Measurements from ENCODE around the gene GRID2IP. TPM values are rescaled to one million over a fixed set of nuclear protein-coding genes. Genes with fewer than 3 reads are reported as not detected.
"Not testable (repeated sequence)": the region's sequence is repeated elsewhere in the genome, so short reads cannot be mapped to it uniquely, and the experiment has no call there.

The GRID2IP gene
- not detected for polyA plus RNA-seq (2013, experiment 1 of 2; ENCODE audit: insufficient read length)
- not detected for polyA plus RNA-seq (2013, experiment 2 of 2; ENCODE audit: insufficient read length)

DNA sequence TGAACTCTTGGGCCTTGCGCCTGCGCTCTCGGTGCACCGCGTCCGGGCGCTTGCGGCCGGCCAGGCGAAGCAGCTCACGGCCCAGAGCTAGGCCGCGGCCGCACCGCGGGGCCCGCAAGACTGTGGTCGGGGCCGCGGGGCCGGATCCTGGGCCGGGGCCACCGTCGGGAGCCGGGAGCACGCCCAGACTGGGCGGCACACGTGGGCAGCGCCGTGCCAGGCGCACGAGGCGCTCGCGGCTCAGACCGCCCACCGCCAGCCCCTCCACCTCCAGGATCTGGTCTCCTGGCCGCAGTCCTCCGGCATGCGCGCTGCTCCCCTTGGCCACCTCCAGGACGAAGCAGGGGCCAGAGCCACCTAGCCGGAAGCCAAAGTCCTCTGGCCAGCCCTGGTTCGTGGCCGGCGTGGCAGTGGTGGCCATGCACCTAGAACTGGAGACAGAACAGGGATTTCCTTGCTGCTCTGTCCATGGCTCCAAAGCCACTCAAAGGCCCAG, at the start of gene GRID2IP:
Gene GRID2IP (minus strand): TSS at position 446 of the 496 bp plus-strand sequence. CDS start 25 bp downstream, at position 421.
- DNase-seq = no peak

DNA sequence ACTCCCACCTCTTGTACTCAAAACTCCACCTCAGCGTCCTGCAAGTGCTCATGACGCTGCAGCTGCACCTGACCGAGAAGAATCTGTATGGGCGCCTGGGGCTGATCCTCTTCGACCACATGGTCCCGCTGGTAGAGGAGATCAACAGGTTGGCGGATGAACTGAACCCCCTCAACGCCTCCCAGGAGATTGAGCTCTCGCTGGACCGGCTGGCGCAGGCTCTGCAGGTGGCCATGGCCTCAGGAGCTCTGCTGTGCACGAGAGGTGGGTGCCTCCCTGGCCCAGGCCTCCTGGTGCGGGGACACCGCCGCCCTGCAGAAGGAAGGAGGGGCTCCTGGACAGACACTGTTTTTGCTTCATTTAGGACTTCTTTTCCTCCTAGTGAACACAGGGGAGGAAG, 48.8 kb upstream of the GRID2IP start:
- DNase-seq = no peak

DNA sequence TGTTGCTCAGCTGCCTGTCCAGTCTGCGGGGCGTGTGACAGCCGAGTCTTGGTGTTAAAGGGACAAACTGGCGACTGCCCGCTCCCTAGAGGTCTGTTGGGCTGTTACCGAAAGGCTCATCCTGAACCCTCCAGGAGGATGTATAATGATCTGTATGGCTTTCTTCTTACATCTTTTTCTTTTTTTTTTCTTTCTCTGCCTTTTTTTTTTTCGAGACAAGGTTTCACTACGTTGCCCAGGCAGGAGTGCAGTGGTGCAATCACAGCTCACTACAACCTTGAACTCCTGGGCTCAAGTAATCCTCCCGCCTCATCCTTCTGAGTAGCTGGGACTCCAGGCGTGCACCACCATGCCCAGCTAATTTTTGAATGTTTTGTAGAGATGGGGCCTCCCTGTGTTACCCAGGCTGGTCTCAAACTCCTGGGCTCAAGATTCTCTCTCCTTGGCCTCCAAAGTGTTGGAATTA, 39.4 kb upstream of the GRID2IP start:
- DNase-seq = no peak

DNA sequence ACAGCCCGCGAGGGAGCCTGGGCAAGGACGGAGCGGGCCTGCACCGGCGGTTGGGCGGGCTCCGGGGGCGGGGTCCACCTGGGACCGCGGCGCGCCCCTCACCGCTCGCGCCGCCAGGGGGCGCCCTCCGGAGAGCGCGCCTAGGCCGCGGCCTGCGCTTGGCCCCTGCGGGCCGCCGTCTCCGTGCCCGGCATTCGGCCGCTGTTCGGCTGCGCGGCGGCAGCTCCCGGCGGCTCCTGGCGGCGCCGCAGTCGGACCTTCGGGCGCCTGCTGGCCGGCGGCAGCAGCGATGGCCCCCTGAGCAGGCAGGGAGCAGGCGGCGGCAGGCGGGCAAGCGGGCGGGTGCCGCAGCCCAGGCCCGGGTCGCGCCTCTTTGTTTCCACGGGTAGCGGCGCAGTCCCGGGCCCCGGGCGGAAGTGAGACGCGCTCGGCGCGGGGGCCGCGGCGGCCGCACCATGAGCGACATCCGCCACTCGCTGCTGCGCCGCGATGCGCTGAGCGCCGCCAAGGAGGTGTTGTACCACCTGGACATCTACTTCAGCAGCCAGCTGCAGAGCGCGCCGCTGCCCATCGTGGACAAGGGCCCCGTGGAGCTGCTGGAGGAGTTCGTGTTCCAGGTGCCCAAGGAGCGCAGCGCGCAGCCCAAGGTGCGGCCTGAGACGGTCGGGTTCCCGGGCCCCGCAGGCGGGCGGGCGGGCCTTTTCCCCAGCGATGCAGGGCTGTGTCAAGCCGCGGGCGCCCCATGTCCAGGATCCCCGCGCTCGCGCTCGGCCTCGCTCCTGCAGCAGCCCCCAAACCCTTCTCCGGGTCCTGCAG, 38.8 kb upstream of the GRID2IP start, which contains the start of gene INTS15:
Gene INTS15 (plus strand): TSS at position 193 of the 816 bp plus-strand sequence. CDS start 263 bp downstream, at position 456.
- peak; percentile 83 for DNase-seq

DNA sequence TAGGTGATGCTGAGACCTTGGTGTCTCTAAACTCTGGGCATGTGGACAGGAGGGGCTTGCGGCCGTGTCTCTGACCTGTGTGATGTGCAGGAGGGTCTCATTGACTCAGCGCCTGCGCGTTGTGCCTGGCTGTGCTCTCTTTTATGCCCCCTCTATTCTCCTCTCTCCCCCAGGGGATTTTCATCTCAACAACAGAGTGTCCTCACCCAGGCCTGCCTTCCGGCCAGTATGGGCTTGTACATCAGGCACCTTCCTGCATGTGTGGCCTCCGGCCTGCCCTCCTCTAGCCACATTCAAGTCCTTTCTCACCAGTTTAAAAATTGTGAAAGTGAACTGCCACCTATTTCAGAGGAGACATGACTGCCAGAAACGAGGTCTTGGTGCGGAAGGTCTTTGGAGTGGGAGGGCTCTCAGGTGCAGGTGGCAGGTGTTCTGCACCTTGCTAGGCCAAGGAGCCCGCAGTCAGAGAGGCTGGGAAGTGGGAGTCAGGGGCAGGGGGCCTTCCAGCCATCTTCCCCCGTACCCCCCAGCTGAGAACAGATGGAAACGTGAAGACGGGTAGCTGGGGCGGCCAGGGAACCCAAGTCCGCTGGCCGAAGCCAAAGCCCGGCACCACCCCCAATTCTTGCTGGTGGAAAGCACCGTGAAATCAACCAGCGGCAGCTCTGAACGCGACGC, 38.0 kb upstream of the GRID2IP start:
- DNase-seq = no peak

DNA sequence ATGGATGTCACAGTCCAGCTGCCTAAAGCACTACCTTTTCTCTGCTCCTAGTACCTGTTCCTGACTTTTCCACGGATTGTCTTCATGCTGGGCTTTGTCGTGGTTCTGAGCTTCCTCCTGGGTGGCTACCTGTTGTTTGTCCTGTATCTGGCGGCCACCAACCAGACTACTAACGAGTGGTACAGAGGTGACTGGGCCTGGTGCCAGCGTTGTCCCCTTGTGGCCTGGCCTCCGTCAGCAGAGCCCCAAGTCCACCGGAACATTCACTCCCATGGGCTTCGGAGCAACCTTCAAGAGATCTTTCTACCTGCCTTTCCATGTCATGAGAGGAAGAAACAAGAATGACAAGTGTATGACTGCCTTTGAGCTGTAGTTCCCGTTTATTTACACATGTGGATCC, 37.3 kb upstream of the GRID2IP start:
- no peak for DNase-seq

DNA sequence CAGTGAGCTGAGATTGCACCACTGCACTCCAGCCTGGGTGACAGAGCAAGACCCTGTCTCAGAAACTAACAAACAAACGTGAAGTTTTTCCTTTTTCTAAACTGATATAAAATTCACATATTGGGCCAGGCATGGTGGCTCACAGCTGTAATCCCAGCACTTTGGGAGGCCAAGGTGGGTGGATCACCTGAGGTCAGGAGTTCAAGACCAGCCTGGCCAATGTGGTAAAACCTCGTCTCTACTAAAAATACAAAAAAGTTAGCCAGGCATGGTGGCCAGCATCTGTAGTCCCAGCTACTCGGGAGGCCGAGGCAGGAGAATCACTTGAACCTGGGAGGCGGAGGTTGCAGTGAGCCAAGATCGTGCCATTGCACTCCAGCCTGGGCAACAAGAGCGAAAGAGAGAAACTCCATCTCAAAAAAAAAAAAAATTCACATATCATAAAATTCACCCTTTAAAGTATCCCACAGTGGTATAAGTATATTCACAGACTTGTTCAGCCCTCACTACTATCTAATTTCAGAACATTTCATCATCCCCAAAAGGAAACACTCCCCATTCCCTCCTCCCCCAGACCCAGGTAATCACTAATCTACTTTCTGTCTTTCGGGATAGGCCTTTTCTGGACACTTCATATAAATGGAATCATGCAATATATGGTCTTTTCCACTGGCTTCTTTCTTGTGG, 34.6 kb upstream of the GRID2IP start:
- not testable (repeated sequence) for DNase-seq

DNA sequence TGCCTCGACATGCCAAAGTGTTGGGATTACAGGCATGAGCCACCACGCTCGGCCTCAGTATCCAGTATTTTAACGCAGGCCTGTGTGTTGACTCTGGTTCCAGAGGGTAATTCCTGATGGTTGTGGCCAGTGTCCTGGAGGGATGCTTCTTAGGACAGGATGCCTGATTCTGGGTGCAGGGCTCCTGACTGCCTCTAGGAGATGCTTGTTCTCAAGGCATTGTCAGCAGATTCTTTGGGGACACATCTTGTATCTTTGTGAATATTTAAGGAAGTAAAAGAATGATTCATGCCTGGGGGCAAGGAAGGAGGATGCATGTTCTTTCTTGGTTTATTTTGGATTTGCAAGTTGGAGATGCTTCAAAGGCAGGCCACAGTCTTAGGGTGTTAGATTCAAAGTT, 28.2 kb upstream of the GRID2IP start:
- peak; percentile 36 for DNase-seq

DNA sequence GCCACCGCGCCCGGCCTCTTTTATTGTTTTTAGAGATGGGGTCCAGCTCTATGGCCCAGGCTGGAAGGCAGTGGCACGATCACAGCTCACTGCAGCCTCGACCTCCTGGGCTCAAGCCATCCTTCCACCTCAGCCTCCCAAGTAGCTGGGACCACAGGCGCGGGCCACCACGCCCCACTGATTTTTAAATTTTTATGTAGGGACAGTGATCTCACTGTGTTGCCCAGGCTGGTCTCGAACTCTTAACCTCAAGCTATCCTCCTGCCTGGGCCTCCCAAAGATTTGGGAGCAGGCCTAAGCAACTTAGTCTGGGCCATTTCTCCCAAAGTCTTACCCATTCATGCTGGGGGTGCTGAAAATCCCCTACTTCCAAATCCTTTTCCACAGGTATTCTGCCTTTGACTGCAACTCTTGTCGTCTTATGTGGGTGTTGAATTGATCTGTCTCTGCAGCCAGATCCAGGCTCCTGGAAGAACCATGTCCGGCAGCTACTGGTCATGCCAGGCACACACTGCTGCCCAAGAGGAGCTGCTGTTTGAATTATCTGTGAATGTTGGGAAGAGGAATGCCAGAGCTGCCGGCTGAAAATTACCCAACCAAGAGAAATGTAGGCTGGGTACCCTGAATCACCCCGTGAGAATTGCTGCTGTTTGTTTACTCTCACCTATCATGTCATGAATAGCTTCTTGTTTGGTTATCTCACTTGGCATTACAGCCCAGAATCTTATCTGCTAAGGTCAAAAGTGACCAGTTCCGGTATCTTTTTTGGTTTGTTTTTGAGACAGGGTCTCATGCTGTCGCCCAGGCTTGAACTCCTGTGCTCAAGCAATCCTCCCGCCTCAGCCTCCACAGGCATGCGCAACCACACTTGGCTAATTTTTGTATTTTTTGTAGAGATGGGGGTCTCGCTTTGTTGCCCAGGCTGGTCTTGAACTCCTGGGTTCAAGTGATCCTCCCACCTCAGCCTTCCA, 27.1 kb upstream of the GRID2IP start:
- DNase-seq = no peak

DNA sequence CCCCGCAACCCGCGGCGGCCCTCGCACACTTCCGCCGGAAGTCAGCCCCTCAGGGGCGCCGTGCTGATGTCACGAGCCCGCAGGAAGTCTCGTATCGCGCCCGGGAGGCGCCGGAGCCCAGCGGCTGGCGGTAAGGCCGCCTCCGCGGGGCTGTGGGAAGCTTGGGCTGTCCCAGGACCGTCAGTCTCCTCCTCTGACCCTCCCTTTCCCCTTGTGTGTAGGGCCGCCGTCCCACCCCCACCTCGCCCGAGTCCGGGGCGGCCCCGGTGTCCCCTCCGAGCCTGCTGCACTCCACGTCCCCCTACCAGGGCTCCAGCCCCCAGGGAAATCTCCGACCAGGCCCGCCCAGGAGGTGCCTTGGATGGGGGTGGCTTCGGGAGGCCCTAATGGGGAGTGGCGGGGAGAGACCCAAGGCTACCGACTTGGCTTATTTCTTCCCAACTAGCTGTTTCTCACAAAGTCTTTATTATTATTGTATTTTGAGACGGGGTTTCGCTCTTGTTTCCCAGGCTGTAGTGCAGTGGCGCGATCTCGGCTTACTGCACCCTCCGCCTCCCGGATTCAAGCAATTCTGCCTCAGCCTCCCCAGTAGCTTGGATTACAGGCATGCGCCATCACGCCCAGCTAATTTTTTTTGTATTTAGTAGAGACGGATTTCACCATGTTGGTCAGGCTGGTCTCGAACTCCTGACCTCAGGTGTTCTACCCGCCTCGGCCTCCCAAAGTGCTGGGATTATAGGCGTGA, 26.3 kb upstream of the GRID2IP start, which contains the start of gene ZDHHC4:
Gene ZDHHC4 (plus strand): TSS at position 86 of the 745 bp plus-strand sequence. CDS start 3,108 bp downstream, outside the sequence.
- peak; percentile 90 for DNase-seq

DNA sequence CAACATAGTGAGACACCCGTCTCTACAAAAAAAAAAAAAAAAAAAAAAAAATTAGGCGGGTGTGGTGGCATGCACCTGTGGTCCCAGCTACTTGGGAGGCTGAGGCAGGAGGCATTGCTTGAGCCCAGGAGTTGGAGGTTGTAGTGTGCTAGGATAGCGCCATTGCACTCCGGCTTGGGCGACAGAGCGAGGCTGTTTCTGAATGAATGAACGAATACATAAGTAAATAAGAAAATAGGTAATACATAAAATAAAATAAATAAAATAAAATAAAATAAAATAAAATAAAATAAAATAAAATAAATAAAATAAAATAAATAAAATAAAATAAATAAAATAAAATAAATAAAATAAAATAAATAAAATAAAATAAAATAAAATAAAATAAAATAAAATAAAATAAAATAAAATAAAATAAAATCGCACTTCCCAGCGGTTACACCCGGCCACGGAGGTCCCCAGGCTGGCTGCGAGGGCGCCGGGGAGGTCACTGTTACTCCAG, 25.7 kb upstream of the GRID2IP start:
- DNase-seq = not testable (repeated sequence)

DNA sequence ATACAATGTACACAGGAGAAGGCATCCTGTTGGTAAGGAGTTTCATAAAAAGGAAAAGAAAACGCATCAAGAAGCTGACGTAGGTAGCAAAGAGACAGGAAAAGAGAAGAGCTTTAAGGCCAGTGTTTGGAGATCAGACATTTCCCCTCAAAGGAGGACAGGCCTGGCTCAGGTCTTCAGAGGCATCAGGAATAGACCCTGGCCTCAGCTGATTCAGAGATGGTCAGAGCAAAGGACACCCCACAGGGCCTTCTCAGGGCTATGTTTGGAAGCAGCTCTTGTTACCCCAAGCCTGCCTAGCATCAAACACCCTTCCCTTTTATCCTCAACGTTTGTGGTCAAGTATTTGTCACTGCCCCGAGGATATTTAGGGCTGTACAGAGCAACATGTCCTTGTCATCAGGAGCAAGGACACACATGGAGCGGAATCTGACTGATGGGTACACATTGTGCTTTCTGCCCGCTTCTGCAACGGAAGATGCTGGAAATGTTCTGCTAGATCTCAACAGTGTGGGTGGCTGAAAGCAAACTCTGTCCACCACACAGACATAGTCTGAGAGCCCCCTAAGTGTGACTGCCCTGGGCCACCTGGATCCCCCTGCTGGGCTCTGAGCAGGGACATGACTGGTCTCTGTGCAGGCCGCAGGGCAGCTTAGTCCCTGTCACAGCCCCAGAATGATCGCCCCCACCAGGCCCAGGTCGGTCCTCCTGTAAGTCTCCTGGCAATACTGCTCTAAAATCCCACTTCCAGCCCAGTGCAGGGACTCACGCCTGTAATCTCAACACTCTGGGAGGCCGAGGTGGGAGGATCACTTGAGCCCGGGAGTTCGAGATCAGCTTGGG, 25.0 kb upstream of the GRID2IP start:
- DNase-seq = no peak

DNA sequence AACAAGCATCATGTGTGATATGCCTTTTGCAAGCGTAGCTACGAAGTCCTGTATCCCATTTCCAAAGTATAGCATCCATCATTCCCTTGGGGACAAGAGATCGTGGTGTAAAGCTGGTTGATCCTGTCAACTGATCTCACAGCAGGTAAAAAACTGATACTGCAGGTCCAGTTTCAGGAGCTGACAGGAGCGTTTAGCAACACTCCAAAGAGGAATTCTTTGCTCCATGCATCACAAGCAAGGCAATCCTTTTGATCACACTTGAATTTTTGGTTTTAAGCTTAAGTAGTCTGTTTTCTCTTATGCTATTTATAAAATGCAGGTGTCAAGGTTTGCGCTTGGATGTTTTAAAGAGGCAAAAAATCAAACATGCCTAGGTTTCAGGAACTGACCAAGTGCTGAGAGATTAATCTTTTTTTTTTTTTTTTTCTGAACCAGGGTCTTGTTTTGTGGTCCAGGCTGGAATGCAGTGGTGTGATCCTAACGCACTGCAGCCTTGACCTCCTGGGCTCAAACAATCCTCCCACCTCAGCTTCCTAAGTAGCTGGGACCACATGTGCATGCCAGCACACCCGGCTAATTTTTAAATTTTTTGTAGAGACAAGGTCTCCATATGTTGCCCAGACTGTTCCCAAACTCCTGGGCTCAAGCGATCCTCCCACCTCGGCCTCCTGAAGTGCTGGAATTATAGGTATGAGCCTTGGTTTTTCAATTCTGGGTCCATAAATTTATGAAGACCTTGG, 24.2 kb upstream of the GRID2IP start:
- no peak for DNase-seq

DNA sequence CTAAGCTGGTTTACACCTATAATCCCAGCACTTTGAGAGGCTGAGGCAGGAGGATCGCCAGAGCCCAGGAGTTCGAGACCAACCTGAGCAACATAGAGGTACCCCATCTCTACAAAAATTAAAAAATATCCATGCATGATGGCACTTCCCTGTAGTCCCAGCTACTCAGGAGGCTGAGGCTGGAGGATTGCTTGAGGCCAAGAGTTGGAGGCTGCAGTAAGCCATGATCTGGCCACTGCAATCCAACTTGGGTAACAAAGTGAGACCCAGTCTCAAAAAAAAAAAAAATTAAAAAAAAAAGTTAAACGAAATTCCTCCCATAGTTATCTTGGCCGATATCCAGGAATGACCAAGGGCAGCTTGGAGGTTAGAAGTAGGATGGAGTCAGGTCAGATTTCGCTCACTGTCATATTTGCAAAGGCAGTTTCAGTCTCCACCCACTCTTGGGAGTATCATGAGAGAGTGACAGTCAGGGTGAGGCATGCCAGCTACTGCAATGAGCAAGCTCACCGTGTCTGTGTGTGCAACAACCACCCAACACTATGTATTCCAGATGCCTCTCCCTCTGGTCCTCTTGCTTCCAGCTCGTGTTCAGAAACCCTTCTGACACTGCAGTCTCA, 20.0 kb upstream of the GRID2IP start:
- peak; percentile 10 for DNase-seq

DNA sequence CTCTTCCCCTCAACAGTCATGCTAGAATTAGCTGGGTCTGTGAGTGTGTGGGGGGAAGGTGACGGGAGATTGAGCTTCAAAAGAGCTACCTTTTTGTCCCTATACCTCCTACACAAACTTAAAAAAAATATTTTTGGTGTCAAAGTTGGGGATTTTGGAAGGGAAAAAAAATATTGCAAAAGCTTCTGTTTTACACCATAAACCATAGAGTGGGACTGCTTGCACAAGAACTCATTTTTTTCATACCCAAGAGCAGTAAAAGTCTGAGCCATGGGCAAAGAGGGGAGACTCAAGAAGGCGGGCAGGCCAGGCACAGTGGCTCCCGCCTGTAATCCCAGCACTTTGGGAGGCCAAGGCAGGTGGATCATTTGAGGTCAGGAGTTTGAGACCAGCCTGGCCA, 16.6 kb upstream of the GRID2IP start:
- no peak for DNase-seq

DNA sequence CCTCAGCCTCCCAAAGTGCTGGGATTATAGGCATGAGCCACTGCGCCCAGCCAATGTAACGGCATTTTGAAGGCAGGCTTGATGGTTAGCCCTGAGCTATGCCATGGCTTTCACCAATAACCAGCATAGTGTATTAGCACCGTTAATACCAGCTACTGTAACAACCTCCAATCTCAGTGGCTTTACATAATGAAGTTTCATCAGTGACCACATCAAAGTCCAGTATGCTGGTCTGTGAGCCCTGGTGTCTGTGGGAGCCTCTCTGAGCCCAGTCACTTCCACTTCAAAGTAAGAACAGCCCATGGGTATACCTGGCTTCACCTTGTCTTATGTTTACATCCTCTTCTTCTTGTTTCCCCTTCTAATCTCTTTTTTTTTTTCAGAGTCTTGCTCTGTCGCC, 14.4 kb upstream of the GRID2IP start:
- no peak for DNase-seq

DNA sequence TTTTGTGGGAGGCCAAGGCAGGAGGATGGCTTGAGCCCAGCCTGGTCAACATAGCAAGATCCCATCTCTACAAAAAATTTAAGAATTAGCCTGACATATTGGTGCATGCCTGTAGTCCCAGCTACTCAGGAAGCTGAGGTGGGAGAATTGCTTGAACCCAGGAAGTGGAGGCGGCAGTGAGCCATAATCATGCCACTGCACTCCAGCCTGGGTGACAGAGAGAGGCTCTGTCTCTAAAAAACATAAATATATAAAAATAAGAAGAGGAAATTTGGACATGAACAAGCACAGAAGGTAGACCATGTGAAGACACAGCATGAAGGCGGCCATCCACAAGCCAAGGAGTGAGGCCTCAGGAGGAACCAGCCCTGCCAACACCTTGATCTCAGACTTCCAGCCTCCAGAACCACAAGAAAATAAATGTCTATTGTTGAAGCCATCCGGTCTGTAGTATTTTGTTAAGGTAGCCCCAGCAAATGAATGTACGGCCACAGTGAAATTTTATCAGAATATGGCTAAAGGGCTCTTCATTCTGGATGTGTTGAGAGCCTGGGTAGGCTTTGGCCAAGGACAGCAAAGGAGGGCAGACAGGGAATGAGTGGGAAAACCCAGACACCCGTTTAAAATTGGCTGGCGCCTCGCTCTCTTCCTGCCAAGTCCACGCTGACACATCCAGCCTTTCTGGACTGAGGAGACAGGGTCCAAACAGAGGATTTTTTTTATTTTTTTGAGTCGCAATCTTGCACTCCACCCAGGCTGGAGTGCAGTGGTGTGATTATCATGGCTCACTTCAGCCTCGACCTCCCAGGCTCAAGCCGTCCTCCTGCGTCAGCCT, 12.9 kb upstream of the GRID2IP start:
- no peak for DNase-seq
